ENCODE data around the gene SHOC1. TPM values are rescaled to one million over a fixed set of nuclear protein-coding genes. Genes with fewer than 3 reads are reported as not detected.

The SHOC1 gene
- total and polyA plus RNA-seq, 2 of the 13 experiments (the other 11 are each of a cell fraction or from before 2014, with no cell fraction given): not detected

DNA sequence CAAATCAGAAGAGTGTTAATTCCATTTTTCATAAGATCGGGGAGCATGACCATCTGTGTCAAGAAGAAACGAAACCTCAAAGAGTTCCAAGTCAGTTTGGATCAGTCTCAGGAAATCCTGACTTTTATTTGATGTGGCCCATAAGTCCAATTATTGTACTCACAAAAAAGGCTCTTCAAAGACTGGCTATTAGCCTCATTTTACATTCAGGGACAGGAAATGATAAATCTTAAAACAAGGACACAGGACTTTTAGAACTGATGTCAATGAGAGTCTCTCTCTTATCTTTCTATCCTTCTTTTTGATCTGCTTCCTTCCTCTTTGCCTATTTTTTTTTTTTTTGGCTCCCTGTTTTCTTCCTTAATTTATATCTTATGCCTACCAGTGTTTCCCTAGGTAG, 43.7 kb upstream of the SHOC1 start:
- H3K9ac ChIP-seq (ENCODE audit: insufficient read depth, low read depth, low read length): no peak overlapping the region
- no peak overlapping the region for H3K4me2 ChIP-seq (ENCODE audit: low read depth, low read length)
- TF ChIP-seq, protein P1, sequence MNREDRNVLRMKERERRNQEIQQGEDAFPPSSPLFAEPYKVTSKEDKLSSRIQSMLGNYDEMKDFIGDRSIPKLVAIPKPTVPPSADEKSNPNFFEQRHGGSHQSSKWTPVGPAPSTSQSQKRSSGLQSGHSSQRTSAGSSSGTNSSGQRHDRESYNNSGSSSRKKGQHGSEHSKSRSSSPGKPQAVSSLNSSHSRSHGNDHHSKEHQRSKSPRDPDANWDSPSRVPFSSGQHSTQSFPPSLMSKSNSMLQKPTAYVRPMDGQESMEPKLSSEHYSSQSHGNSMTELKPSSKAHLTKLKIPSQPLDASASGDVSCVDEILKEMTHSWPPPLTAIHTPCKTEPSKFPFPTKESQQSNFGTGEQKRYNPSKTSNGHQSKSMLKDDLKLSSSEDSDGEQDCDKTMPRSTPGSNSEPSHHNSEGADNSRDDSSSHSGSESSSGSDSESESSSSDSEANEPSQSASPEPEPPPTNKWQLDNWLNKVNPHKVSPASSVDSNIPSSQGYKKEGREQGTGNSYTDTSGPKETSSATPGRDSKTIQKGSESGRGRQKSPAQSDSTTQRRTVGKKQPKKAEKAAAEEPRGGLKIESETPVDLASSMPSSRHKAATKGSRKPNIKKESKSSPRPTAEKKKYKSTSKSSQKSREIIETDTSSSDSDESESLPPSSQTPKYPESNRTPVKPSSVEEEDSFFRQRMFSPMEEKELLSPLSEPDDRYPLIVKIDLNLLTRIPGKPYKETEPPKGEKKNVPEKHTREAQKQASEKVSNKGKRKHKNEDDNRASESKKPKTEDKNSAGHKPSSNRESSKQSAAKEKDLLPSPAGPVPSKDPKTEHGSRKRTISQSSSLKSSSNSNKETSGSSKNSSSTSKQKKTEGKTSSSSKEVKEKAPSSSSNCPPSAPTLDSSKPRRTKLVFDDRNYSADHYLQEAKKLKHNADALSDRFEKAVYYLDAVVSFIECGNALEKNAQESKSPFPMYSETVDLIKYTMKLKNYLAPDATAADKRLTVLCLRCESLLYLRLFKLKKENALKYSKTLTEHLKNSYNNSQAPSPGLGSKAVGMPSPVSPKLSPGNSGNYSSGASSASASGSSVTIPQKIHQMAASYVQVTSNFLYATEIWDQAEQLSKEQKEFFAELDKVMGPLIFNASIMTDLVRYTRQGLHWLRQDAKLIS (CRISPR knock-in tag; IDR thresholded peaks at IDR 0.05): no peak
- TF ChIP-seq ZNF354B (CRISPR knock-in tag; IDR thresholded peaks at IDR 0.05) (no peak), PRDM4 (CRISPR knock-in tag; IDR thresholded peaks at IDR 0.05; ENCODE audit: borderline replicate concordance) (no peak), CEBPB (IDR thresholded peaks at IDR 0.05; ENCODE audit: borderline replicate concordance, low read depth, low read length) (no peak), ZNF484 (CRISPR knock-in tag; IDR thresholded peaks at IDR 0.05; ENCODE audit: borderline replicate concordance, low read depth) (no peak), REPIN1 (CRISPR knock-in tag; IDR thresholded peaks at IDR 0.05; ENCODE audit: borderline replicate concordance, low read depth) (no peak)
- H2AFZ ChIP-seq (ENCODE audit: low read length): no peak overlapping the region
- DNase-seq (ENCODE audit: low spot score) (no peak), ATAC-seq (no peak), FAIRE-seq (no peak)
- H3K27ac ChIP-seq (ENCODE audit: extremely low read length, insufficient read depth, low read length): no peak overlapping the region
- CTCF ChIA-PET (ENCODE audit: low intra/inter-chr PET ratio, low total read pairs): no interaction called here
- H3K4me3 ChIP-seq (replicated peaks in 1 of 3; ENCODE audit: insufficient read depth in 1 of 3, low read depth in 2 of 3, low read length in 3 of 3): no peak overlapping the region
- BruUV-seq (replicated peaks): no TSS peak
- no peaks in the 10 kb centered on the region for H4K20me1 ChIP-seq (ENCODE audit: insufficient read depth, low read length)
- H3K79me2 ChIP-seq (ENCODE audit: insufficient read depth, low read length): no peaks in the 10 kb centered on the region
- 81% methylated on average over 2 of the region's 2 CpGs for WGBS (ENCODE audit: low lambda C conversion rate)
- intact Hi-C loops (cut with micrococcal nuclease; ENCODE audit: unreplicated experiment) (no loop called here), in situ Hi-C loops (cut with HindIII; ENCODE audit: extremely low pct_ligation_motif_present, low pct_unique_long_range_greater_than_20kb) (no loop called here)
- H3K36me3 ChIP-seq (replicated peaks in 1 of 2; ENCODE audit: control insufficient read depth in 1 of 2, insufficient read depth in 2 of 2, low read length in 2 of 2): no peaks in the 10 kb centered on the region
- POLR2A ChIA-PET: no interaction called here
- H3K27me3 ChIP-seq (ENCODE audit: control insufficient read depth in 1 of 2, insufficient read depth in 2 of 2, low read length in 2 of 2): peaks cover 0 to 5% of the 10 kb centered on the region in 2 experiments; a peak in 2 of 5 replicates
- H3K4me1 ChIP-seq (ENCODE audit: insufficient read depth, low read length): peaks cover 6% of the 10 kb centered on the region; the same call in 1 of the 2 replicates
- H3K9me3 ChIP-seq (ENCODE audit: low read length): no peaks in the 10 kb centered on the region

All from HepG2 (cell line).